Pancreas (tissue), 10 donors: Measurements from ENCODE around the gene CUX1. TPM values are rescaled to one million over a fixed set of nuclear protein-coding genes. Genes with fewer than 3 reads are reported as not detected.

Source experiments
- ATAC-seq, 4 donors: fragments of 200-7000 bp; cut with Tn5 transposase; one replicate each; pipeline versions ENCODE4 v1.8.0 to v1.9.1; 2020; ENCODE audit warnings: mild to moderate bottlenecking in 4 of 4, moderate library complexity in 4 of 4
- DNase-seq, 6 donors: peaks; one replicate each; pipeline ENCODE4 v3.0.0-alpha.2; 2020
- FAIRE-seq: peaks from 2 replicates; lab custom pipeline; 2012; peaks lifted over from hg19 to GRCh38; lab: Jason Lieb, UNC
- H3K27ac ChIP-seq, 4 donors: fragments of 200-600 bp; sonication (generic); 1 replicate in 3 of 4; 2 replicates in 1 of 4; pipeline versions ENCODE4 v1.5.0 to v1.8.0; 2020
- H3K27me3 ChIP-seq, 4 donors: fragments of 200-600 bp; one replicate each; pipeline ENCODE4 v1.8.0; 2021
- H3K36me3 ChIP-seq, 3 donors: fragments of 200-600 bp; sonication (generic) in 1 of 3; one replicate each; pipeline versions ENCODE4 v1.5.0 to v1.8.0; 2020 to 2021
- H3K4me1 ChIP-seq, 3 donors: fragments of 200-600 bp; one replicate each; pipeline ENCODE4 v1.8.0; 2021
- H3K4me3 ChIP-seq, 4 donors: fragments of 200-600 bp; sonication (generic) in 2 of 4; one replicate each; pipeline versions ENCODE4 v1.5.0 to v1.8.0; 2020 to 2021
- H3K9me3 ChIP-seq, 4 donors: fragments of 200-600 bp; one replicate each; pipeline ENCODE4 v1.8.0; 2021
- CTCF ChIP-seq, 4 donors: fragments of 200-600 bp; sonication (generic) in 3 of 4; IDR thresholded peaks; one replicate each; pipeline versions ENCODE4 v1.5.0 to v1.8.0; 2021; ENCODE audit warnings: antibody characterized with exemption in 4 of 4
- WGBS, 2 donors: extraction: QIAGEN DNeasy Blood & Tissue Kit; methylation state at CpG; one replicate each; pipeline ENCODE4 v1.1.7; 2013; 5-methylcytosine and 5-hydroxymethylcytosine counted together
- intact Hi-C, 3 donors: fragments of 100-400 bp; cut with DNase I; formaldehyde crosslinking; loops; one replicate each; pipeline versions ENCODE4 v1.11.1 to v1.14.2; 2022
- polyA plus RNA-seq, 2 donors: library from polyadenylated mRNA; stranded (reverse); fragments of 200-250 nt; gene quantifications; one replicate each; pipeline ENCODE4 v1.2.3, GENCODE V29; 2013
- total RNA-seq, 6 donors: library from RNA; stranded (reverse); fragmentation: NEBNext Ultra II Directional in 4 of 6; extraction: Animal tissue kit (Norgen Biotek cat#: 25700) in 4 of 6; gene quantifications; one replicate each; pipeline versions ENCODE4 v1.2.1 to v1.2.4, GENCODE V29; 2021 to 2023
- donor health status: healthy with polysubstance abuse.
- donor health status: DM: no; HTN: no; CAD: no; lungs with moderate emphysema.
- donor health status: DM: no; HTN: no; CAD: no.
- donor health status: control.
- donor health status: control.
- donor health status: Bipolar disorder and iron deficiency.
- donor health status: DM: yes; HTN: yes; CAD: no.
- donor health status: DM: no; HTN: no; CAD: no.
- donor health status: DM: no; HTN: no; CAD: no.
- donor health status: DM: yes; HTN: yes; CAD: no.

The CUX1 gene
- total and polyA plus RNA-seq, 8 donors, result 18.9 to 61.2 (median 45.1) TPM

GRCh38 chr7:102221961-102222360 lies 404.5 kb downstream of the CUX1 start:
- H3K4me1 ChIP-seq, result peaks cover 4 to 11% (median 6%) of the 10 kb centered on the region in 3 donors
- 96 to 98% methylated on average over 9 of the region's 9 CpGs for WGBS, 2 donors
- H3K27ac ChIP-seq, result no peak overlapping the region
- DNase-seq (no peak), FAIRE-seq (no peak), ATAC-seq (no peak)
- no peaks in the 10 kb centered on the region for H3K9me3 ChIP-seq
- intact Hi-C loops, result no loop called here
- TF ChIP-seq CTCF (IDR thresholded peaks at IDR 0.05), result no peak
- H3K27me3 ChIP-seq, result no peaks in the 10 kb centered on the region
- H3K36me3 ChIP-seq, result no peaks in the 10 kb centered on the region
- H3K4me3 ChIP-seq, result no peak overlapping the region

- ATAC-seq (no peak), FAIRE-seq (no peak), DNase-seq (no peak)
- Histone ChIP-seq H3K4me3 (no peak overlapping the region), H3K27me3 (no peaks in the 10 kb centered on the region), H3K36me3 (no peaks in the 10 kb centered on the region), H3K9me3 (no peaks in the 10 kb centered on the region), H3K4me1 (peaks cover 4 to 11% (median 6%) of the 10 kb centered on the region in 3 donors), H3K27ac (no peak overlapping the region)
- intact Hi-C loops, result no loop called here
- 95 to 96% methylated on average over 12 of the region's 12 CpGs for WGBS, 2 donors
- no peak for TF ChIP-seq CTCF (IDR thresholded peaks at IDR 0.05)
These were observed 405.0 kb downstream of the CUX1 start for GRCh38 chr7:102222445-102222844.

- no peak overlapping the region for H3K27ac ChIP-seq
- H3K9me3 ChIP-seq, result no peaks in the 10 kb centered on the region
- H3K27me3 ChIP-seq, result no peaks in the 10 kb centered on the region
- no peaks in the 10 kb centered on the region for H3K36me3 ChIP-seq
- peaks cover 4 to 11% (median 6%) of the 10 kb centered on the region in 3 donors for H3K4me1 ChIP-seq
- 95% methylated on average over 5 of the region's 5 CpGs for WGBS, 2 donors
- FAIRE-seq, result no peak
- DNase-seq, result no peak
- no peak for ATAC-seq
- no peak for TF ChIP-seq CTCF (IDR thresholded peaks at IDR 0.05)
- intact Hi-C loops, result no loop called here
- no peak overlapping the region for H3K4me3 ChIP-seq
These were observed 405.8 kb downstream of the CUX1 start for GRCh38 chr7:102223184-102223583.

- Histone ChIP-seq H3K4me3 (no peak overlapping the region), H3K9me3 (no peaks in the 10 kb centered on the region), H3K36me3 (no peaks in the 10 kb centered on the region), H3K4me1 (peaks cover 4 to 11% (median 6%) of the 10 kb centered on the region in 3 donors), H3K27me3 (no peaks in the 10 kb centered on the region), H3K27ac (no peak overlapping the region)
- WGBS, 2 donors, result 20 to 23% methylated on average over 10 of the region's 10 CpGs
- TF ChIP-seq CTCF (IDR thresholded peaks at IDR 0.05), result no peak
- FAIRE-seq (no peak), ATAC-seq (peak in 3 of 4 donors; percentile 47 to 79 (median 68)), DNase-seq (no peak)
- intact Hi-C loops, result no loop called here
These were observed 407.6 kb downstream of the CUX1 start for GRCh38 chr7:102225025-102225424.

- no peak for FAIRE-seq
- 91 to 92% methylated on average over 18 of the region's 18 CpGs for WGBS, 2 donors
- no peak for TF ChIP-seq CTCF (IDR thresholded peaks at IDR 0.05)
These were observed 409.9 kb downstream of the CUX1 start for GRCh38 chr7:102227371-102227770.

More at GRCh38 chr7:102227371-102227770, 409.9 kb downstream of the CUX1 start:
- DNase-seq (no peak), ATAC-seq (no peak)
- Histone ChIP-seq H3K36me3 (no peaks in the 10 kb centered on the region), H3K27me3 (no peaks in the 10 kb centered on the region), H3K4me3 (no peak overlapping the region), H3K4me1 (peaks cover 6 to 11% (median 9%) of the 10 kb centered on the region in 3 donors), H3K9me3 (no peaks in the 10 kb centered on the region), H3K27ac (no peak overlapping the region)
- intact Hi-C loops, result no loop called here
